ENCODE measurements around the gene CT45A6.
"Not testable (repeated sequence)": the region's sequence is repeated elsewhere in the genome, so short reads cannot be mapped to it uniquely, and the experiment has no call there.

CT45A6 gene

DNA sequence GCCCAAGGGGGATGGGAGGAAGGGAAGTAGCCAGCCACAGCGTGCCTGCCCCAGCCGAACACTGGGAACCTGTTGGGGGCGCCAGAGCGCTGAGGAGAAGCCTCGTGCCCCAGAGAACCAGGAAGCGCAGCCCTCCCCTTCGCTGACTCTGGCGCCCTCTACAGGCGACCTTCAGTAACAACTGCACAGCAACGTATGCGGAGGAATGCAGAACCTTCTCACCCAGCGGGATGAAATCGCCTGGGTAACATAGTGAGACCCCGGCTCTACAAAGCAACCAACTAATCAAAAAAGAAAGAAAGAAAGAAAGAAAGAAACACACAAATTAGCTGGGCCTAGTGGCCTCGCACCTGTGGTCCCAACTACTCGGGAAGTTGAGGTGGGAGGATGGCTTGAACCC, at the start of gene CT45A6:
TSS of gene CT45A6 (minus strand) at position 101 of the 400 bp plus-strand sequence. CDS start 3,794 bp downstream, outside the sequence.
- H3K4me3 ChIP-seq (replicated peaks; ENCODE audit: low read depth, low read length); DNase-seq (ENCODE audit: extremely low read depth, low read depth): not testable (repeated sequence)

DNA sequence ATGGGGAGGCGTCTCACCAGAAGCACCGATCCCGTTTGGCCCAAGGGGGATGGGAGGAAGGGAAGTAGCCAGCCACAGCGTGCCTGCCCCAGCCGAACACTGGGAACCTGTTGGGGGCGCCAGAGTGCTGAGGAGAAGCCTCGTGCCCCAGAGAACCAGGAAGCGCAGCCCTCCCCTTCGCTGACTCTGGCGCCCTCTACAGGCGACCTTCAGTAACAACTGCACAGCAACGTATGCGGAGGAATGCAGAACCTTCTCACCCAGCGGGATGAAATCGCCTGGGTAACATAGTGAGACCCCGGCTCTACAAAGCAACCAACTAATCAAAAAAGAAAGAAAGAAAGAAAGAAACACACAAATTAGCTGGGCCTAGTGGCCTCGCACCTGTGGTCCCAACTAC, 34.6 kb upstream of the CT45A6 start, which contains the start of gene CT45A7:
TSS of gene CT45A7 (minus strand) at position 101 of the 400 bp plus-strand sequence. CDS start 3,747 bp downstream, outside the sequence.
- not testable (repeated sequence) for H3K4me3 ChIP-seq (replicated peaks; ENCODE audit: low read depth, low read length); DNase-seq (ENCODE audit: extremely low read depth, low read depth)

- not testable (repeated sequence) for H3K4me3 ChIP-seq (replicated peaks; ENCODE audit: low read depth, low read length); DNase-seq (ENCODE audit: extremely low read depth, low read depth)
Observed at GRCh38 chrX:135819912-135820311, 17.3 kb upstream of the CT45A6 start, which contains the start of gene CT45A2. Gene CT45A2 (minus strand): TSS chrX:135820012. CDS start chrX:135816265, 3,747 bp downstream.

- not testable (repeated sequence) for H3K4me3 ChIP-seq (replicated peaks; ENCODE audit: low read depth, low read length); DNase-seq (ENCODE audit: extremely low read depth, low read depth)
Observed at GRCh38 chrX:135785403-135785802, 17.2 kb downstream of the CT45A6 start, which contains the start of gene CT45A5. Gene CT45A5 (minus strand): TSS chrX:135785503. CDS start chrX:135781729, 3,774 bp downstream.

- not testable (repeated sequence) for H3K4me3 ChIP-seq (replicated peaks; ENCODE audit: low read depth, low read length); DNase-seq (ENCODE audit: extremely low read depth, low read depth)
Observed at GRCh38 chrX:135768091-135768490, 34.5 kb downstream of the CT45A6 start, which contains the start of gene CT45A3. Gene CT45A3 (minus strand): TSS chrX:135768191. CDS start chrX:135764444, 3,747 bp downstream.

DNA sequence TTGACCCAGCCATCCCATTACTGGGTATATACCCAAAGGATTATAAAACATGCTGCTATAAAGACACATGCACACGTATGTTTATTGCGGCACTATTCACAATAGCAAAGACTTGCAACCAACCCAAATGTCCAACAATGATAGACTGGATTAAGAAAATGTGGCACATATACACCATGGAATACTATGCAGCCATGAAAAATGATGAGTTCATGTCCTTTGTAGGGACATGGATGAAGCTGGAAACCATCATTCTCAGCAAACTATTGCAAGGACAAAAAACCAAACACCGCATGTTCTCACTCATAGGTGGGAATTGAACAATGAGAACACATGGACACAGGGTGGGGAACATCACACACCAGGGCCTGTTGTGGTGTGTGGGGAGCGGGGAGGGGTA, 57.8 kb downstream of the CT45A6 start:
- not testable (repeated sequence) for DNase-seq (ENCODE audit: extremely low read depth, low read depth); H3K4me3 ChIP-seq (replicated peaks; ENCODE audit: low read depth, low read length)
